Panc1 (cell line): ENCODE measurements around the gene CDHR4. TPM values are rescaled to one million over a fixed set of nuclear protein-coding genes. Genes with fewer than 3 reads are reported as not detected.
"Not testable (repeated sequence)": the region's sequence is repeated elsewhere in the genome, so short reads cannot be mapped to it uniquely, and the experiment has no call there.

Source experiments
- ATAC-seq: fragments of 200-7000 bp; cut with Tn5 transposase; 2 replicates; pipeline ENCODE4 v1.9.1; 2020; ENCODE audit warnings: mild to moderate bottlenecking, moderate library complexity
- BruUV-seq: library from RNA; stranded (reverse); fragments of 400-500 nt; replicated peaks from 2 replicates; lab custom pipeline; 2021; lab: Mats Ljungman, UMichigan
- CTCF ChIA-PET: fragments of 300-600 bp; sonication (Branson Sonifier 250); formaldehyde crosslinking; loops from one replicate; lab custom pipeline; 2022; ENCODE audit warnings: antibody characterized with exemption; lab: Charles Lee
- POLR2A ChIA-PET: fragments of 300-600 bp; sonication (Branson Sonifier 250); formaldehyde crosslinking; loops from one replicate; lab custom pipeline; 2022; ENCODE audit warnings: antibody characterized with exemption; lab: Charles Lee
- DNase-seq: peaks from one replicate; pipeline ENCODE4 v3.0.0-alpha.2; 2010; ENCODE audit warnings: low read depth, low spot score
- H3K27ac ChIP-seq: 2 replicates; pipeline ENCODE4 v1.5.1; 2011; ENCODE audit warnings: mild to moderate bottlenecking, low read length, inconsistent platforms
- H3K27me3 ChIP-seq: fragments of 200-500 bp; sonication (Bioruptor generic); 2 replicates; pipeline ENCODE4 v1.6.0; 2014; ENCODE audit warnings: low read length, inconsistent platforms; ENCODE audit not compliant: control insufficient read depth, insufficient read depth
- H3K36me3 ChIP-seq: fragments of 200-500 bp; sonication (Bioruptor generic); 2 replicates; pipeline ENCODE4 v1.5.1; 2014; ENCODE audit warnings: inconsistent platforms, mild to moderate bottlenecking, low read length, moderate library complexity; ENCODE audit not compliant: control insufficient read depth, insufficient read depth
- H3K4me1 ChIP-seq: 2 replicates; pipeline ENCODE4 v1.5.1; 2011; ENCODE audit warnings: inconsistent platforms, mild to moderate bottlenecking, low read length, moderate library complexity; ENCODE audit not compliant: control insufficient read depth, insufficient read depth
- H3K4me3 ChIP-seq, 2 experiments: 2 replicates each; pipeline ENCODE4 v1.5.1; 2011 to 2012; ENCODE audit warnings: low read depth in 2 of 2, low read length in 2 of 2, mild to moderate bottlenecking in 2 of 2, inconsistent platforms in 1 of 2, moderate library complexity in 1 of 2
- H3K9me3 ChIP-seq: fragments of 200-500 bp; sonication (Bioruptor generic); 2 replicates; pipeline ENCODE4 v1.5.1; 2014; ENCODE audit warnings: low read depth, mild to moderate bottlenecking, inconsistent platforms, low read length, moderate library complexity; ENCODE audit not compliant: control insufficient read depth, insufficient read depth
- POLR2AphosphoS5 ChIP-seq: IDR thresholded peaks from 2 replicates; pipeline ENCODE4 v1.6.1; 2012; ENCODE audit warnings: mild to moderate bottlenecking, low read depth, low read length, moderate library complexity
- SIN3A ChIP-seq: IDR thresholded peaks from 2 replicates; pipeline ENCODE4 v1.6.1; 2012; ENCODE audit warnings: low read depth, mild to moderate bottlenecking, low read length, moderate library complexity, borderline replicate concordance; ENCODE audit not compliant: insufficient read depth
- TCF7L2 ChIP-seq: IDR thresholded peaks from 2 replicates; pipeline ENCODE4 v1.6.1; 2011; ENCODE audit warnings: mild to moderate bottlenecking, low read depth, low read length, inconsistent platforms
- in situ Hi-C: cut with HindIII; loops from 2 replicates; pipeline ENCODE4 v1.10.0; 2016; ENCODE audit warnings: low sequenced_read_pairs, low pct_unique_long_range_greater_than_20kb
- intact Hi-C: fragments of 100-400 bp; cut with micrococcal nuclease; formaldehyde crosslinking; loops from one replicate; pipeline ENCODE4 v1.10.0; 2022; ENCODE audit not compliant: unreplicated experiment
- total RNA-seq: library from RNA; stranded (reverse); gene quantifications from one replicate; pipeline ENCODE4 v1.2.1, GENCODE V29; 2021; ENCODE audit not compliant: unreplicated experiment
- TF ChIP-seq, protein P1 (sequence below): fragments of 450-650 bp; IDR thresholded peaks from 2 replicates; pipeline ENCODE4 v1.5.1; 2017; ENCODE audit warnings: mild to moderate bottlenecking
- TF ChIP-seq, protein P2 (sequence below), 2 experiments: IDR thresholded peaks; 2 replicates each; pipeline ENCODE4 v1.6.1; 2011 to 2012; ENCODE audit warnings: low read depth in 2 of 2, control low read depth in 1 of 2, low read length in 1 of 2, mild to moderate bottlenecking in 1 of 2, moderate library complexity in 1 of 2; ENCODE audit not compliant: insufficient read depth in 1 of 2

Gene CDHR4
- total RNA-seq, 1 experiment from 2014 or later, result not detected

DNA sequence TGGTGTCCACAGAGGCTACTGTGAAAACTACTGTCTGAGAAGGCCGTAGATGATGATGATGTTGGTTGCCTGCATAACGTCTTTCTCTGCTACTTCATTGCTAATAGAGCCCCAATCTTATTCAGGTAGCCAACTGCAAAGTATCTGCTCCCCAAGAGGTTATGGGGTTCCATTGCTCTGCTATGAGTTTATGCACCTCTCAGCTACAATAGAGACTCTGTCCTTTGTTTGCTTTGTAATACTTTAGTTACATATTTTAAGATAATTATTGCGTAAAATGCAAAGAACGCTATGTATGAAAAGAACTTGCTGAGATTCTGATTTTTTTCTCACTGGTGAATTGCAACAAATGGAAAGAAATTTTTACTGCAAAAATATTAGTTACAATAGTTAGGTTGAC, 48.2 kb downstream of the CDHR4 start:
- no peaks in the 10 kb centered on the region for H3K4me1 ChIP-seq
- DNase-seq (no peak), ATAC-seq (no peak)
- TF ChIP-seq TCF7L2, result no peak
- TF ChIP-seq, protein P1, sequence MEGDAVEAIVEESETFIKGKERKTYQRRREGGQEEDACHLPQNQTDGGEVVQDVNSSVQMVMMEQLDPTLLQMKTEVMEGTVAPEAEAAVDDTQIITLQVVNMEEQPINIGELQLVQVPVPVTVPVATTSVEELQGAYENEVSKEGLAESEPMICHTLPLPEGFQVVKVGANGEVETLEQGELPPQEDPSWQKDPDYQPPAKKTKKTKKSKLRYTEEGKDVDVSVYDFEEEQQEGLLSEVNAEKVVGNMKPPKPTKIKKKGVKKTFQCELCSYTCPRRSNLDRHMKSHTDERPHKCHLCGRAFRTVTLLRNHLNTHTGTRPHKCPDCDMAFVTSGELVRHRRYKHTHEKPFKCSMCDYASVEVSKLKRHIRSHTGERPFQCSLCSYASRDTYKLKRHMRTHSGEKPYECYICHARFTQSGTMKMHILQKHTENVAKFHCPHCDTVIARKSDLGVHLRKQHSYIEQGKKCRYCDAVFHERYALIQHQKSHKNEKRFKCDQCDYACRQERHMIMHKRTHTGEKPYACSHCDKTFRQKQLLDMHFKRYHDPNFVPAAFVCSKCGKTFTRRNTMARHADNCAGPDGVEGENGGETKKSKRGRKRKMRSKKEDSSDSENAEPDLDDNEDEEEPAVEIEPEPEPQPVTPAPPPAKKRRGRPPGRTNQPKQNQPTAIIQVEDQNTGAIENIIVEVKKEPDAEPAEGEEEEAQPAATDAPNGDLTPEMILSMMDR, result no peak
- no peak for TF ChIP-seq POLR2AphosphoS5
- TF ChIP-seq, protein P2, sequence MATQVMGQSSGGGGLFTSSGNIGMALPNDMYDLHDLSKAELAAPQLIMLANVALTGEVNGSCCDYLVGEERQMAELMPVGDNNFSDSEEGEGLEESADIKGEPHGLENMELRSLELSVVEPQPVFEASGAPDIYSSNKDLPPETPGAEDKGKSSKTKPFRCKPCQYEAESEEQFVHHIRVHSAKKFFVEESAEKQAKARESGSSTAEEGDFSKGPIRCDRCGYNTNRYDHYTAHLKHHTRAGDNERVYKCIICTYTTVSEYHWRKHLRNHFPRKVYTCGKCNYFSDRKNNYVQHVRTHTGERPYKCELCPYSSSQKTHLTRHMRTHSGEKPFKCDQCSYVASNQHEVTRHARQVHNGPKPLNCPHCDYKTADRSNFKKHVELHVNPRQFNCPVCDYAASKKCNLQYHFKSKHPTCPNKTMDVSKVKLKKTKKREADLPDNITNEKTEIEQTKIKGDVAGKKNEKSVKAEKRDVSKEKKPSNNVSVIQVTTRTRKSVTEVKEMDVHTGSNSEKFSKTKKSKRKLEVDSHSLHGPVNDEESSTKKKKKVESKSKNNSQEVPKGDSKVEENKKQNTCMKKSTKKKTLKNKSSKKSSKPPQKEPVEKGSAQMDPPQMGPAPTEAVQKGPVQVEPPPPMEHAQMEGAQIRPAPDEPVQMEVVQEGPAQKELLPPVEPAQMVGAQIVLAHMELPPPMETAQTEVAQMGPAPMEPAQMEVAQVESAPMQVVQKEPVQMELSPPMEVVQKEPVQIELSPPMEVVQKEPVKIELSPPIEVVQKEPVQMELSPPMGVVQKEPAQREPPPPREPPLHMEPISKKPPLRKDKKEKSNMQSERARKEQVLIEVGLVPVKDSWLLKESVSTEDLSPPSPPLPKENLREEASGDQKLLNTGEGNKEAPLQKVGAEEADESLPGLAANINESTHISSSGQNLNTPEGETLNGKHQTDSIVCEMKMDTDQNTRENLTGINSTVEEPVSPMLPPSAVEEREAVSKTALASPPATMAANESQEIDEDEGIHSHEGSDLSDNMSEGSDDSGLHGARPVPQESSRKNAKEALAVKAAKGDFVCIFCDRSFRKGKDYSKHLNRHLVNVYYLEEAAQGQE (IDR thresholded peaks at IDR 0.05; ENCODE audit: insufficient read depth in 1 of 2, low read depth in 2 of 2, low read length in 1 of 2), result no peak
- no peak for TF ChIP-seq SIN3A
- POLR2A ChIA-PET, result no interaction called here
- no peak overlapping the region for H3K4me3 ChIP-seq
- no peaks in the 10 kb centered on the region for H3K9me3 ChIP-seq
- CTCF ChIA-PET, result no interaction called here
- intact Hi-C loops, result no loop called here
- in situ Hi-C loops, result no loop called here
- no peak overlapping the region for H3K27ac ChIP-seq
- H3K36me3 ChIP-seq, result no peaks in the 10 kb centered on the region; the same call in 1 of the 2 replicates
- no peaks in the 10 kb centered on the region for H3K27me3 ChIP-seq
- BruUV-seq, result no TSS peak

DNA sequence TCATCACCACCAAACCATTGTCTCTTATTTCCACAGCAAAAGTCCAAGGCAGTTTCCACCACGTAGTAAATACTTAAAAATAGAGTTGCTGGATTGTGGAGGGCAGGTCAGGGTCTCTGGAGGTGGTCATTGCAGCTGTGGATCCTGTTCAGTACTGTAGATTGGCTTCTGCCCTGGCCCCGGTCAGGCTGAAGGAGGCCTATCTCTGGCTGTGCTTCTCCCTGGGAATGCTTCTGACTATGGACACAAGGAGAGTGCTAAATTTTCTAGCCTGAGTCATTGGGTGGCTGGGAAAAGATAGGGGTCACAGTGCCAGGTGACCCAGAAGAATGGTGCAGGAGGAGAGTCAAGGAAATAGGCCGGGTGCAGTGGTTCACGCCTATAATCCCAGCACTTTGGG, 49.6 kb downstream of the CDHR4 start:
- ChIA-PET CTCF (no interaction called here), POLR2A (no interaction called here)
- ATAC-seq, result no peak
- Histone ChIP-seq H3K9me3 (no peaks in the 10 kb centered on the region), H3K36me3 (no peaks in the 10 kb centered on the region; the same call in 1 of the 2 replicates), H3K27ac (no peak overlapping the region), H3K27me3 (no peaks in the 10 kb centered on the region), H3K4me3 (no peak overlapping the region), H3K4me1 (peaks cover 3% of the 10 kb centered on the region; the same call in 1 of the 2 replicates)
- intact Hi-C loops, result no loop called here
- TF ChIP-seq, protein P1, result no peak
- TF ChIP-seq, protein P2 (IDR thresholded peaks at IDR 0.05; ENCODE audit: insufficient read depth in 1 of 2, low read depth in 2 of 2, low read length in 1 of 2), result no peak
- TF ChIP-seq TCF7L2, result no peak
- in situ Hi-C loops, result no loop called here
- no TSS peak for BruUV-seq
- DNase-seq, result no peak

DNA sequence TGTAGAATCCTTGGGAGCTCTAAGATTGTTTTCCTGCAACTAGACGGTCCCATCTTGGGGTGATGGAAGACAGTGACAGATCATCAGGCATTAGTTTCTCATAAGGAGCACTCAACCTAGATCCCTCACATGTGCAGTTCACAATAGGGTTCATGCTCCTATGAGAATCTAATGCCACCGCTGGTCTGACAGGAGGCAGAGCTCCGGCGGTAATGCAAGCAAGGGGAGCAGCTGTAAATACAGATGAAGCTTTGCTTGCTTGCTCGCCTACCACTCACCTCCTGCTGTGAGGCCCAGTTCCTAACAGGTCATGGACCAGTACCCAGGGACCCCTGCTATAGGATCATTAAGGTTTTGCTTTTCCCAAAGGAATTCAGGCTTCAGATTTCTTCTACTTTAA, 50.8 kb downstream of the CDHR4 start:
- intact Hi-C loops, H3K36me3 ChIP-seq, H3K4me3 ChIP-seq, H3K27ac ChIP-seq, H3K4me1 ChIP-seq, POLR2A ChIA-PET, H3K27me3 ChIP-seq, BruUV-seq, DNase-seq, ATAC-seq, in situ Hi-C loops, H3K9me3 ChIP-seq: not testable (repeated sequence)
- CTCF ChIA-PET, result interaction anchor here (0.6 kb wide), 1 partner anchor 195 kb away, joined by 4 read pairs; no protein-coding TSS in a partner anchor
